ENCODE data around the gene HK1. TPM values are rescaled to one million over a fixed set of nuclear protein-coding genes. Genes with fewer than 3 reads are reported as not detected.

HK1 gene
- total RNA-seq, 2 donors from 2014 or later, result 38.0 to 78.8 TPM

DNA sequence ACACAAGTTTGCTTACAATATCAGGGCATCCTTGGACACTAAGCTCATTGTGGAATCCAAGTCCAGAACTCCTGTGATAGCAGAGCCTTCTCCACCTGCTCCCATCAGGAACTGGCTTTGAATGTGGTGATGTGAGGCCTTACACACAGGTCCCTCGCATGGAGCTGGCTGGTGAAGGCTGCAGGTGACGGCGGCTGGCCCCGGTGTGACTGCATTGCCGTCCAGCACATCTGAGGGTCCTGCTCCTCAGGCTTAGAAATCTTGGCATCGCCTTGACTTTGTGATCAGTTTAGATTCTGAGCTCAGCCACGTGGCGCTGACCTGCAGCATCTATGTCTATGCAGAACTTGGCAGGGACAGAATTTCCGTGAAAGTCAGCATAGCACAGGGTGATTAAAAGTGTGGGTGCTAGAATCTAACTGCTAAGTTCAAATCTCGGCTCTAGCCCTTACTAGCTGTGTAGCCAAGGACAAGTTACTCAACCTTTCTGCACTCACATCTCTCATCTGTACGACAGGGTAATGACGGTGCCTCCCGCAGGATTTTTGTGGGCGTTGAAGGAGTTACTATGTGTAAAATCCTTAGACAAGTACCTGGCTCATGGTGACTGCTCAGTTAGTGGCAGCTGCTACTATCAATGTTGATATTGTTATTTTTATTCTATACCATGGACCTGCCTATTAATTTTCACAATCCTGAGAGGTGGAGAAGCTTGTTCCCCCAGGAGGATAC, 31.5 kb upstream of the HK1 start:
- Mint-ChIP-seq H3K36me3 (ENCODE audit: low read depth) (no peaks in the 10 kb centered on the region), H3K27me3 (ENCODE audit: insufficient read depth) (no peaks in the 10 kb centered on the region), H3K4me1 (peaks cover 6% of the 10 kb centered on the region), H3K27ac (no peak overlapping the region), H3K9me3 (peaks cover 2% of the 10 kb centered on the region), H3K4me3 (no peak overlapping the region)
- no peaks in the 10 kb centered on the region for H3K36me3 ChIP-seq (ENCODE audit: control insufficient read depth, insufficient read depth, low read length)
- H3K27me3 ChIP-seq (ENCODE audit: control insufficient read depth, insufficient read depth, low read length, poor library complexity, severe bottlenecking), result no peaks in the 10 kb centered on the region
- H3K9ac ChIP-seq (ENCODE audit: extremely low read depth, low read length, poor library complexity, severe bottlenecking), result no peak overlapping the region
- no peaks in the 10 kb centered on the region for H3K4me1 ChIP-seq (ENCODE audit: control insufficient read depth, insufficient read depth, low read length)
- H3K9me3 ChIP-seq (ENCODE audit: control insufficient read depth, low read length), result no peaks in the 10 kb centered on the region
- no peak for DNase-seq
- TF ChIP-seq, protein P1, sequence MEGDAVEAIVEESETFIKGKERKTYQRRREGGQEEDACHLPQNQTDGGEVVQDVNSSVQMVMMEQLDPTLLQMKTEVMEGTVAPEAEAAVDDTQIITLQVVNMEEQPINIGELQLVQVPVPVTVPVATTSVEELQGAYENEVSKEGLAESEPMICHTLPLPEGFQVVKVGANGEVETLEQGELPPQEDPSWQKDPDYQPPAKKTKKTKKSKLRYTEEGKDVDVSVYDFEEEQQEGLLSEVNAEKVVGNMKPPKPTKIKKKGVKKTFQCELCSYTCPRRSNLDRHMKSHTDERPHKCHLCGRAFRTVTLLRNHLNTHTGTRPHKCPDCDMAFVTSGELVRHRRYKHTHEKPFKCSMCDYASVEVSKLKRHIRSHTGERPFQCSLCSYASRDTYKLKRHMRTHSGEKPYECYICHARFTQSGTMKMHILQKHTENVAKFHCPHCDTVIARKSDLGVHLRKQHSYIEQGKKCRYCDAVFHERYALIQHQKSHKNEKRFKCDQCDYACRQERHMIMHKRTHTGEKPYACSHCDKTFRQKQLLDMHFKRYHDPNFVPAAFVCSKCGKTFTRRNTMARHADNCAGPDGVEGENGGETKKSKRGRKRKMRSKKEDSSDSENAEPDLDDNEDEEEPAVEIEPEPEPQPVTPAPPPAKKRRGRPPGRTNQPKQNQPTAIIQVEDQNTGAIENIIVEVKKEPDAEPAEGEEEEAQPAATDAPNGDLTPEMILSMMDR (conservative IDR thresholded peaks at IDR 0.05), result no peak
- H3K4me3 ChIP-seq (ENCODE audit: low read length), result no peak overlapping the region
- H3K27ac ChIP-seq (ENCODE audit: low read depth, low read length), result no peak overlapping the region
- WGBS, 2 experiments (ENCODE audit: insufficient coverage in 1 of 2, insufficient read length in 1 of 2), result 84 to 85% methylated on average over 10 to 14 of the region's 14 CpGs

DNA sequence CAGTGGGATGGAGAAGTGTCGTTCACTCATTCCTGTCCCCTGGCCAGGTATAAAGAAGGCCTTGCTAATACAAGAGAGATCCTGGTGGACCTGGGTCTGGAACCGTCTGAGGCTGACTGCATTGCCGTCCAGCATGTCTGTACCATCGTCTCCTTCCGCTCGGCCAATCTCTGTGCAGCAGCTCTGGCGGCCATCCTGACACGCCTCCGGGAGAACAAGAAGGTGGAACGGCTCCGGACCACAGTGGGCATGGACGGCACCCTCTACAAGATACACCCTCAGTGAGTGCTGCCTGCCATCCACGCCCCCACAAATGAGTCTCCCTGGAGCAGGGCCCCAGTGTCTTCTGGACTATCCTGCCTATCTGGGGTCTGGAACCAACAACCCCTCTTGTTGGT, 31.0 kb upstream of the HK1 start:
- no peaks in the 10 kb centered on the region for H3K36me3 Mint-ChIP-seq (ENCODE audit: low read depth)
- Histone ChIP-seq H3K4me3 (ENCODE audit: low read length) (no peak overlapping the region), H3K36me3 (ENCODE audit: control insufficient read depth, insufficient read depth, low read length) (no peaks in the 10 kb centered on the region), H3K9me3 (ENCODE audit: control insufficient read depth, low read length) (no peaks in the 10 kb centered on the region), H3K27ac (ENCODE audit: low read depth, low read length) (no peak overlapping the region), H3K4me1 (ENCODE audit: control insufficient read depth, insufficient read depth, low read length) (no peaks in the 10 kb centered on the region), H3K27me3 (ENCODE audit: control insufficient read depth, insufficient read depth, low read length, poor library complexity, severe bottlenecking) (no peaks in the 10 kb centered on the region), H3K9ac (ENCODE audit: extremely low read depth, low read length, poor library complexity, severe bottlenecking) (no peak overlapping the region)
- no peak overlapping the region for H3K4me3 Mint-ChIP-seq
- no peak overlapping the region for H3K27ac Mint-ChIP-seq
- TF ChIP-seq, protein P1 (conservative IDR thresholded peaks at IDR 0.05), result no peak
- H3K27me3 Mint-ChIP-seq (ENCODE audit: insufficient read depth), result no peaks in the 10 kb centered on the region
- DNase-seq, result no peak
- 94% methylated on average over 11 to 13 of the region's 13 CpGs for WGBS, 2 experiments (ENCODE audit: insufficient coverage in 1 of 2, insufficient read length in 1 of 2)
- peaks cover 2% of the 10 kb centered on the region for H3K9me3 Mint-ChIP-seq
- peaks cover 6% of the 10 kb centered on the region for H3K4me1 Mint-ChIP-seq

DNA sequence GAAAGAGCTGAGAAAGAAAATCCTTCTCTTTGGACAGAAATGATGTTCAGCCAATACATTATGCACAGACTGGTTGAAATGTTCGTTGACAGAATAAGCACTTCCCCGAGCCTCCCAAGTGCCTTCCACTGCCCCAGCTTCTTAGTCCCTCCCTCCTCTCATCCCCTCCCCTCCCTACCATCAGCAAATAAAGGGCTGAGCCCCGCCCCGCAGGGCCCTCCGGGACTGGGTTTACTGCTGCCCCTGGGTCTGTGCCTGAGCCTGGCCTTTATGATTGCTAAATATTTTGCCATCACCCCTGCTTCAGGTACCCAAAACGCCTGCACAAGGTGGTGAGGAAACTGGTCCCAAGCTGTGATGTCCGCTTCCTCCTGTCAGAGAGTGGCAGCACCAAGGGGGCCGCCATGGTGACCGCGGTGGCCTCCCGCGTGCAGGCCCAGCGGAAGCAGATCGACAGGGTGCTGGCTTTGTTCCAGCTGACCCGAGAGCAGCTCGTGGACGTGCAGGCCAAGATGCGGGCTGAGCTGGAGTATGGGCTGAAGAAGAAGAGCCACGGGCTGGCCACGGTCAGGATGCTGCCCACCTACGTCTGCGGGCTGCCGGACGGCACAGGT, 30.1 kb upstream of the HK1 start:
- no peaks in the 10 kb centered on the region for H3K4me1 ChIP-seq (ENCODE audit: control insufficient read depth, insufficient read depth, low read length)
- H3K9me3 ChIP-seq (ENCODE audit: control insufficient read depth, low read length), result no peaks in the 10 kb centered on the region
- no peaks in the 10 kb centered on the region for H3K36me3 ChIP-seq (ENCODE audit: control insufficient read depth, insufficient read depth, low read length)
- peak; percentile 36 for DNase-seq
- no peak overlapping the region for H3K27ac ChIP-seq (ENCODE audit: low read depth, low read length)
- H3K9me3 Mint-ChIP-seq, result peaks cover 2% of the 10 kb centered on the region
- no peaks in the 10 kb centered on the region for H3K4me1 Mint-ChIP-seq
- no peak overlapping the region for H3K27ac Mint-ChIP-seq
- TF ChIP-seq, protein P1 (conservative IDR thresholded peaks at IDR 0.05), result no peak
- no peaks in the 10 kb centered on the region for H3K36me3 Mint-ChIP-seq (ENCODE audit: low read depth)
- 92 to 93% methylated on average over 17 to 24 of the region's 24 CpGs for WGBS, 2 experiments (ENCODE audit: insufficient coverage in 1 of 2, insufficient read length in 1 of 2)
- H3K4me3 Mint-ChIP-seq, result no peak overlapping the region
- H3K9ac ChIP-seq (ENCODE audit: extremely low read depth, low read length, poor library complexity, severe bottlenecking), result no peak overlapping the region
- H3K4me3 ChIP-seq (ENCODE audit: low read length), result no peak overlapping the region
- H3K27me3 ChIP-seq (ENCODE audit: control insufficient read depth, insufficient read depth, low read length, poor library complexity, severe bottlenecking), result no peaks in the 10 kb centered on the region
- no peaks in the 10 kb centered on the region for H3K27me3 Mint-ChIP-seq (ENCODE audit: insufficient read depth)
